GM21367 (cell line): ENCODE measurements around the gene SAE1.
A peak's percentile ranks its signal among the peaks of the same experiment; 100 is the strongest.

Experiments
- ATAC-seq: cut with Tn5 transposase; IDR thresholded peaks from one replicate; pipeline ENCODE4 v1.9.1; 2021; ENCODE audit not compliant: unreplicated experiment

The SAE1 gene

GRCh38 chr19:47209319-47210179, 78.9 kb downstream of the SAE1 start:
- no peak for ATAC-seq

- ATAC-seq = no peak
These were observed 79.5 kb downstream of the SAE1 start for GRCh38 chr19:47210180-47210490.

- no peak for ATAC-seq
These were observed 80.2 kb downstream of the SAE1 start for GRCh38 chr19:47210689-47211316.

- no peak for ATAC-seq
These were observed 84.9 kb downstream of the SAE1 start for GRCh38 chr19:47215581-47215980.

GRCh38 chr19:47221080-47221841, 90.6 kb downstream of the SAE1 start:
- no peak for ATAC-seq

GRCh38 chr19:47221890-47222289, 91.3 kb downstream of the SAE1 start:
- ATAC-seq = no peak

- peak; percentile 34 for ATAC-seq
These were observed 95.3 kb downstream of the SAE1 start for GRCh38 chr19:47225746-47226425.

GRCh38 chr19:47226426-47227351, 96.1 kb downstream of the SAE1 start:
- peak; percentile 10 for ATAC-seq

GRCh38 chr19:47227352-47228167, 96.9 kb downstream of the SAE1 start:
- ATAC-seq = no peak

- no peak for ATAC-seq
These were observed 97.7 kb downstream of the SAE1 start for GRCh38 chr19:47228168-47228936.

- ATAC-seq = no peak
These were observed 98.5 kb downstream of the SAE1 start for GRCh38 chr19:47228937-47229675.

GRCh38 chr19:47229676-47230053, 99.0 kb downstream of the SAE1 start:
- no peak for ATAC-seq

- no peak for ATAC-seq
These were observed 99.7 kb downstream of the SAE1 start for GRCh38 chr19:47230054-47230920.

- no peak for ATAC-seq
These were observed 100.2 kb downstream of the SAE1 start, which contains the start of gene BBC3 for GRCh38 chr19:47230921-47231214. BBC3 (minus strand) TSS chr19:47231199; CDS start chr19:47228431, 2,768 bp downstream.

- ATAC-seq = no peak
These were observed 100.8 kb downstream of the SAE1 start for GRCh38 chr19:47231215-47232054.
